Upper lobe of right lung (tissue), 1 donor: ENCODE measurements around the gene PCSK5. TPM values are rescaled to one million over a fixed set of nuclear protein-coding genes. Genes with fewer than 3 reads are reported as not detected.

ENCODE experiments used
- ATAC-seq: fragments of 200-7000 bp; cut with Tn5 transposase; one replicate; pipeline ENCODE4 v1.9.1; 2020; ENCODE audit warnings: mild to moderate bottlenecking, moderate library complexity
- DNase-seq: peaks from one replicate; pipeline ENCODE4 v3.0.0-alpha.2; 2020
- H3K27ac ChIP-seq: fragments of 200-600 bp; one replicate; pipeline ENCODE4 v1.8.0; 2022
- H3K27me3 ChIP-seq: fragments of 200-600 bp; one replicate; pipeline ENCODE4 v1.8.0; 2022; ENCODE audit warnings: mild to moderate bottlenecking
- H3K36me3 ChIP-seq: fragments of 200-600 bp; one replicate; pipeline ENCODE4 v1.8.0; 2022
- H3K4me1 ChIP-seq: fragments of 200-600 bp; one replicate; pipeline ENCODE4 v1.8.0; 2022
- H3K4me3 ChIP-seq: fragments of 200-600 bp; one replicate; pipeline ENCODE4 v1.8.0; 2022; ENCODE audit warnings: mild to moderate bottlenecking
- H3K9me3 ChIP-seq: fragments of 200-600 bp; one replicate; pipeline ENCODE4 v1.8.0; 2022
- CTCF ChIP-seq: fragments of 200-600 bp; IDR thresholded peaks from one replicate; pipeline ENCODE4 v1.8.0; 2022; ENCODE audit warnings: antibody characterized with exemption
- intact Hi-C: fragments of 100-400 bp; cut with DNase I; formaldehyde crosslinking; loops from one replicate; pipeline ENCODE4 v1.11.0; 2022
- total RNA-seq: library from RNA; stranded (reverse); fragmentation: NEBNext Ultra II Directional; extraction: Animal tissue kit (Norgen Biotek cat#: 25700); gene quantifications from one replicate; pipeline ENCODE4 v1.2.1, GENCODE V29; 2021
- donor health status: DM: no; HTN: yes; CAD: no; lungs with severe emphysema.

Gene PCSK5
- total RNA-seq, 1 donor from 2014 or later: 18.1 TPM

DNA sequence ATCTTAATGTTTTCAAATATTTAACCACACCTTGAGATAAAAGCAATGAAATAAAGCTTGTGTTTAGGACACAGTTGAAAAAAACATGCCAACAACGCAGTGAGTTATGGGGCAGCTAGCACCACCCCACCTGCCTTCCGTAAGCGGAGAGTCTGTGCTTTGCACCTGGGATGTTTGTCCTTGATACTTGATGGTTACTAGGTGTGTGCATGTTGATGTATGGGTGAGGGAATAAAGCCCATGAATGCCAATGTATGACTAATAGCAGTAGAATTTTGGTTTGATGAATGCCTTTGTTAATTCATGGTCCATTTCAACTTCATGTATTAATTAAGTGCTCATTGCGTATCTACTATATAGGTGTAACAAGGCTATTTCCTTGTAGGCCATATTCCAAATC lies 74.0 kb downstream of the PCSK5 start:
- intact Hi-C loops: no loop called here
- ATAC-seq (peak; percentile 41), DNase-seq (no peak)
- Histone ChIP-seq H3K9me3 (no peaks in the 10 kb centered on the region), H3K4me1 (peaks cover 8% of the 10 kb centered on the region), H3K27me3 (no peaks in the 10 kb centered on the region), H3K27ac (no peak overlapping the region), H3K36me3 (no peaks in the 10 kb centered on the region), H3K4me3 (no peak overlapping the region)
- no peak for TF ChIP-seq CTCF

- no peak for DNase-seq
- ATAC-seq: no peak
- no peaks in the 10 kb centered on the region for H3K36me3 ChIP-seq
- H3K4me3 ChIP-seq: no peak overlapping the region
- intact Hi-C loops: no loop called here
- TF ChIP-seq CTCF: no peak
- peaks cover 8% of the 10 kb centered on the region for H3K4me1 ChIP-seq
- H3K27ac ChIP-seq: no peak overlapping the region
- H3K27me3 ChIP-seq: no peaks in the 10 kb centered on the region
- H3K9me3 ChIP-seq: no peaks in the 10 kb centered on the region
Observed at GRCh38 chr9:75965231-75965630, 74.8 kb downstream of the PCSK5 start.

GRCh38 chr9:75967556-75967955 lies 77.1 kb downstream of the PCSK5 start:
- no peak for ATAC-seq
- intact Hi-C loops: no loop called here

GRCh38 chr9:75974016-75974766 lies 83.7 kb downstream of the PCSK5 start:
- no peak for TF ChIP-seq CTCF
- no peak for DNase-seq
- Histone ChIP-seq H3K9me3 (no peaks in the 10 kb centered on the region), H3K4me3 (no peak overlapping the region), H3K27me3 (no peaks in the 10 kb centered on the region), H3K27ac (no peak overlapping the region), H3K4me1 (peaks cover 3% of the 10 kb centered on the region), H3K36me3 (no peaks in the 10 kb centered on the region)
- no peak for ATAC-seq
- intact Hi-C loops: no loop called here

More at GRCh38 chr9:75967556-75967955, 77.1 kb downstream of the PCSK5 start:
- no peaks in the 10 kb centered on the region for H3K27me3 ChIP-seq
- no peaks in the 10 kb centered on the region for H3K4me1 ChIP-seq
- no peak overlapping the region for H3K4me3 ChIP-seq
- no peaks in the 10 kb centered on the region for H3K9me3 ChIP-seq
- H3K27ac ChIP-seq: no peak overlapping the region
- no peak for DNase-seq
- no peak for TF ChIP-seq CTCF
- H3K36me3 ChIP-seq: no peaks in the 10 kb centered on the region

- Histone ChIP-seq H3K4me1 (peaks cover 3% of the 10 kb centered on the region), H3K27ac (no peak overlapping the region), H3K27me3 (no peaks in the 10 kb centered on the region), H3K4me3 (no peak overlapping the region), H3K9me3 (no peaks in the 10 kb centered on the region), H3K36me3 (no peaks in the 10 kb centered on the region)
- ATAC-seq: no peak
- DNase-seq: no peak
- TF ChIP-seq CTCF: no peak
- intact Hi-C loops: no loop called here
Observed at GRCh38 chr9:75975071-75975470, 84.6 kb downstream of the PCSK5 start.
